ENCODE measurements around the gene ZNF428. TPM values are rescaled to one million over a fixed set of nuclear protein-coding genes. Genes with fewer than 3 reads are reported as not detected.
A peak's percentile ranks its signal among the peaks of the same experiment; 100 is the strongest.

Gene ZNF428
- total RNA-seq, 2 experiments from 2014 or later, result 23.0 to 23.2 TPM

GRCh38 chr19:43622956-43623355 lies 3.5 kb upstream of the ZNF428 start:
- no peak for ATAC-seq

GRCh38 chr19:43622070-43622469 lies 2.6 kb upstream of the ZNF428 start:
- Mint-ChIP-seq H3K27ac (peak overlapping the region; percentile 20), H3K27me3 (peaks cover 4% of the 10 kb centered on the region), H3K9me3 (ENCODE audit: low read depth) (no peaks in the 10 kb centered on the region), H3K4me3 (no peak overlapping the region), H3K4me1 (peaks cover 31% of the 10 kb centered on the region), H3K36me3 (no peaks in the 10 kb centered on the region)
- no peak for ATAC-seq
- DNase-seq, result no peak
- CTCF ChIA-PET, result interaction anchor here (0.9 kb wide), 1 partner anchor 67 kb away, joined by 3 read pairs; no protein-coding TSS in a partner anchor

More at GRCh38 chr19:43622956-43623355, 3.5 kb upstream of the ZNF428 start:
- H3K27me3 Mint-ChIP-seq, result peaks cover 4% of the 10 kb centered on the region
- no peak overlapping the region for H3K4me3 Mint-ChIP-seq
- peaks cover 31% of the 10 kb centered on the region for H3K4me1 Mint-ChIP-seq
- H3K27ac Mint-ChIP-seq, result no peak overlapping the region
- CTCF ChIA-PET, result interaction anchor here (1.1 kb wide), 1 partner anchor 46 kb away, joined by 3 read pairs; no protein-coding TSS in a partner anchor
- H3K9me3 Mint-ChIP-seq (ENCODE audit: low read depth), result no peaks in the 10 kb centered on the region
- DNase-seq, result no peak
- H3K36me3 Mint-ChIP-seq, result no peaks in the 10 kb centered on the region

- Mint-ChIP-seq H3K4me1 (peaks cover 28% of the 10 kb centered on the region), H3K36me3 (no peaks in the 10 kb centered on the region), H3K27me3 (no peaks in the 10 kb centered on the region), H3K27ac (peak overlapping the region; percentile 94), H3K9me3 (ENCODE audit: low read depth) (no peaks in the 10 kb centered on the region), H3K4me3 (peak overlapping the region; percentile 89)
- peak; percentile 93 for DNase-seq
- ATAC-seq, result no peak
- CTCF ChIA-PET, result interaction anchor here (1.0 to 1.7 kb wide), 3 partner anchors 23 to 174 kb away, joined by 3 to 4 read pairs (median 3); partner anchors contain the start of gene ZNF576
These were observed 902 bp upstream of the ZNF428 start for GRCh38 chr19:43620061-43621001.

- CTCF ChIA-PET, result interaction anchor here (0.8 to 0.9 kb wide), 2 partner anchors 22 to 49 kb away, joined by 3 read pairs; no protein-coding TSS in a partner anchor
- Mint-ChIP-seq H3K36me3 (no peaks in the 10 kb centered on the region), H3K4me1 (peaks cover 19% of the 10 kb centered on the region), H3K9me3 (ENCODE audit: low read depth) (no peaks in the 10 kb centered on the region), H3K27ac (peak overlapping the region; percentile 94), H3K27me3 (no peaks in the 10 kb centered on the region), H3K4me3 (peak overlapping the region; percentile 89)
- DNase-seq (peak; percentile 80), ATAC-seq (peak; percentile 53)
These were observed 538 bp downstream of the ZNF428 start for GRCh38 chr19:43618921-43619261.

GRCh38 chr19:43616954-43617353 lies 2.5 kb downstream of the ZNF428 start:
- Mint-ChIP-seq H3K4me1 (peaks cover 19% of the 10 kb centered on the region), H3K27me3 (no peaks in the 10 kb centered on the region), H3K36me3 (peaks cover 6% of the 10 kb centered on the region), H3K27ac (no peak overlapping the region), H3K9me3 (ENCODE audit: low read depth) (no peaks in the 10 kb centered on the region), H3K4me3 (no peak overlapping the region)
- DNase-seq (no peak), ATAC-seq (no peak)
- CTCF ChIA-PET, result interaction anchor here (2.8 kb wide), 1 partner anchor 62 kb away, joined by 8 read pairs; no protein-coding TSS in a partner anchor

- peaks cover 16% of the 10 kb centered on the region for H3K4me1 Mint-ChIP-seq
- no peaks in the 10 kb centered on the region for H3K27me3 Mint-ChIP-seq
- H3K27ac Mint-ChIP-seq, result no peak overlapping the region
- ATAC-seq (no peak), DNase-seq (no peak)
- H3K36me3 Mint-ChIP-seq, result peaks cover 8% of the 10 kb centered on the region
- H3K9me3 Mint-ChIP-seq (ENCODE audit: low read depth), result no peaks in the 10 kb centered on the region
- CTCF ChIA-PET, result interaction anchor here (2.8 kb wide), 1 partner anchor 61 kb away, joined by 8 read pairs; no protein-coding TSS in a partner anchor
- H3K4me3 Mint-ChIP-seq, result no peak overlapping the region
These were observed 3.1 kb downstream of the ZNF428 start for GRCh38 chr19:43616306-43616705.

- Mint-ChIP-seq H3K4me1 (no peaks in the 10 kb centered on the region), H3K4me3 (no peak overlapping the region), H3K27ac (no peak overlapping the region), H3K27me3 (no peaks in the 10 kb centered on the region), H3K36me3 (peaks cover 8% of the 10 kb centered on the region), H3K9me3 (ENCODE audit: low read depth) (no peaks in the 10 kb centered on the region)
- no peak for ATAC-seq
- DNase-seq, result no peak
- CTCF ChIA-PET, result no interaction called here
These were observed 7.1 kb downstream of the ZNF428 start for GRCh38 chr19:43612374-43612773.

- H3K4me1 Mint-ChIP-seq, result no peaks in the 10 kb centered on the region
- no peaks in the 10 kb centered on the region for H3K27me3 Mint-ChIP-seq
These were observed 7.6 kb downstream of the ZNF428 start, which contains the start of gene SRRM5 for GRCh38 chr19:43611788-43612187. TSS of gene SRRM5 (plus strand) at chr19:43612088. CDS start at chr19:43612122, 34 bp downstream.

GRCh38 chr19:43610493-43610892 lies 8.9 kb downstream of the ZNF428 start:
- DNase-seq, result no peak
- H3K27ac Mint-ChIP-seq, result no peak overlapping the region
- H3K4me1 Mint-ChIP-seq, result no peaks in the 10 kb centered on the region
- CTCF ChIA-PET, result no interaction called here
- H3K36me3 Mint-ChIP-seq, result peaks cover 8% of the 10 kb centered on the region
- no peak for ATAC-seq
- H3K4me3 Mint-ChIP-seq, result no peak overlapping the region
- H3K9me3 Mint-ChIP-seq (ENCODE audit: low read depth), result no peaks in the 10 kb centered on the region
- H3K27me3 Mint-ChIP-seq, result no peaks in the 10 kb centered on the region

More at GRCh38 chr19:43611788-43612187, 7.6 kb downstream of the ZNF428 start, which contains the start of gene SRRM5:
- Mint-ChIP-seq H3K9me3 (ENCODE audit: low read depth) (no peaks in the 10 kb centered on the region), H3K4me3 (no peak within 1 kb of the TSS), H3K27ac (peak within 1 kb of the TSS; percentile 63), H3K36me3 (peaks cover 8% of the 10 kb centered on the region)
- DNase-seq, result no peak
- CTCF ChIA-PET, result no interaction called here
- no peak for ATAC-seq

GRCh38 chr19:43609872-43610271 lies 9.6 kb downstream of the ZNF428 start:
- H3K27ac Mint-ChIP-seq, result no peak overlapping the region

GRCh38 chr19:43607238-43608205 lies 11.9 kb downstream of the ZNF428 start:
- ATAC-seq (no peak), DNase-seq (no peak)
- CTCF ChIA-PET, result interaction anchor here (1.2 to 1.4 kb wide), 2 partner anchors 88 to 160 kb away, joined by 3 read pairs; no protein-coding TSS in a partner anchor
- H3K27ac Mint-ChIP-seq, result no peak overlapping the region
- no peaks in the 10 kb centered on the region for H3K4me1 Mint-ChIP-seq
- H3K9me3 Mint-ChIP-seq (ENCODE audit: low read depth), result no peaks in the 10 kb centered on the region
- H3K36me3 Mint-ChIP-seq, result peaks cover 3% of the 10 kb centered on the region
- H3K27me3 Mint-ChIP-seq, result no peaks in the 10 kb centered on the region
- no peak overlapping the region for H3K4me3 Mint-ChIP-seq

More at GRCh38 chr19:43609872-43610271, 9.6 kb downstream of the ZNF428 start:
- Mint-ChIP-seq H3K4me3 (no peak overlapping the region), H3K36me3 (peaks cover 8% of the 10 kb centered on the region), H3K4me1 (no peaks in the 10 kb centered on the region), H3K9me3 (ENCODE audit: low read depth) (no peaks in the 10 kb centered on the region), H3K27me3 (no peaks in the 10 kb centered on the region)
- ATAC-seq (no peak), DNase-seq (no peak)
- CTCF ChIA-PET, result no interaction called here

- no peaks in the 10 kb centered on the region for H3K27me3 Mint-ChIP-seq
- H3K4me3 Mint-ChIP-seq, result no peak overlapping the region
- H3K4me1 Mint-ChIP-seq, result no peaks in the 10 kb centered on the region
- DNase-seq (no peak), ATAC-seq (no peak)
- no peak overlapping the region for H3K27ac Mint-ChIP-seq
- H3K9me3 Mint-ChIP-seq (ENCODE audit: low read depth), result no peaks in the 10 kb centered on the region
- CTCF ChIA-PET, result interaction anchor here (0.6 to 1.4 kb wide), 4 partner anchors 12 to 159 kb away, joined by 3 to 7 read pairs (median 3); no protein-coding TSS in a partner anchor
- no peaks in the 10 kb centered on the region for H3K36me3 Mint-ChIP-seq
These were observed 12.7 kb downstream of the ZNF428 start for GRCh38 chr19:43606569-43607229.

All from activated CD8-positive, alpha-beta memory T cell treated with anti-CD3 and anti-CD28 coated beads, Interleukin-2, amount 10 ng/mL, durations not matched to agents 7 days and 5 days (primary cell).